K562 (cell line): ENCODE results near the gene LTBP4. TPM values are rescaled to one million over a fixed set of nuclear protein-coding genes. Genes with fewer than 3 reads are reported as not detected.
A peak's percentile ranks its signal among the peaks of the same experiment; 100 is the strongest.

Experiments used
- CCNT2 ChIP-seq: IDR thresholded peaks from 2 replicates; pipeline ENCODE4 v1.6.1; 2011; ENCODE audit warnings: borderline replicate concordance, low read depth, mild to moderate bottlenecking, moderate library complexity, mixed read lengths, low read length; ENCODE audit not compliant: insufficient read length; ENCODE audit errors: extremely low read depth
- CTBP1 ChIP-seq: fragments of 450-650 bp; IDR thresholded peaks from 2 replicates; pipeline ENCODE4 v1.6.1; 2016; ENCODE audit warnings: borderline replicate concordance
- EHMT2 ChIP-seq: fragments of 450-650 bp; IDR thresholded peaks from 2 replicates; pipeline ENCODE4 v1.6.1; 2018; ENCODE audit warnings: antibody characterized with exemption
- FOXA3 ChIP-seq, 2 experiments: fragments of 450-650 bp in 1 of 2; sonication (generic) in 1 of 2; formaldehyde crosslinking; IDR thresholded peaks in 1 of 2; conservative IDR thresholded peaks in 1 of 2; 2 replicates each; pipeline versions ENCODE4 v1.4.0 to v1.8.0; 2020 to 2022; ENCODE audit warnings: mild to moderate bottlenecking in 2 of 2, missing genetic modification reagents in 1 of 2
- HCFC1 ChIP-seq: IDR thresholded peaks from 2 replicates; pipeline ENCODE4 v1.6.1; 2012; ENCODE audit warnings: low read depth, low read length, improper control_type of control experiment
- HDAC3 ChIP-seq: fragments of 450-650 bp; IDR thresholded peaks from 2 replicates; pipeline ENCODE4 v1.6.1; 2018; ENCODE audit warnings: borderline replicate concordance, mild to moderate bottlenecking, moderate library complexity; ENCODE audit not compliant: partially characterized antibody
- MEIS2 ChIP-seq: fragments of 450-650 bp; IDR thresholded peaks from 2 replicates; pipeline ENCODE4 v1.6.1; 2014; ENCODE audit warnings: mild to moderate bottlenecking; ENCODE audit not compliant: partially characterized antibody
- NCOA6 ChIP-seq: fragments of 450-650 bp; IDR thresholded peaks from 2 replicates; pipeline ENCODE4 v1.6.1; 2017; ENCODE audit warnings: mild to moderate bottlenecking
- NCOR1 ChIP-seq: fragments of 450-650 bp; IDR thresholded peaks from 2 replicates; pipeline ENCODE4 v1.6.1; 2016; ENCODE audit warnings: mild to moderate bottlenecking, moderate library complexity
- PURB ChIP-seq: sonication (generic); formaldehyde crosslinking; IDR thresholded peaks from 2 replicates; pipeline ENCODE4 v1.9.0; 2021; ENCODE audit warnings: low read depth, mild to moderate bottlenecking, missing genetic modification reagents
- RBM17 ChIP-seq: fragments of 200-400 bp; formaldehyde crosslinking; IDR thresholded peaks from 2 replicates; pipeline ENCODE4 v1.6.1; 2017; ENCODE audit warnings: low read depth, mild to moderate bottlenecking, low read length, borderline replicate concordance
- RBM34 ChIP-seq: fragments of 200-400 bp; formaldehyde crosslinking; IDR thresholded peaks from 2 replicates; pipeline ENCODE4 v1.6.1; 2018; ENCODE audit warnings: low read length, borderline replicate concordance; ENCODE audit not compliant: insufficient read depth
- U2AF2 ChIP-seq: fragments of 200-400 bp; formaldehyde crosslinking; optimal IDR thresholded peaks from 2 replicates; pipeline ENCODE3; 2017; ENCODE audit warnings: low read depth, mild to moderate bottlenecking, low read length
- ZBTB26 ChIP-seq: fragments of 450-650 bp; formaldehyde crosslinking; IDR thresholded peaks from 2 replicates; pipeline ENCODE4 v1.4.0; 2022; ENCODE audit warnings: missing genetic modification characterization
- ZNF699 ChIP-seq: fragments of 250-450 bp; sonication (Bioruptor Pico); IDR thresholded peaks from 2 replicates; pipeline ENCODE4 v1.8.0; 2021; ENCODE audit warnings: mild to moderate bottlenecking, moderate library complexity; ENCODE audit not compliant: insufficient replicate concordance
- ZZZ3 ChIP-seq: fragments of 450-650 bp; IDR thresholded peaks from 2 replicates; pipeline ENCODE4 v1.6.1; 2016; ENCODE audit warnings: antibody characterized with exemption, mild to moderate bottlenecking, moderate library complexity
- polyA plus RNA-seq, 8 experiments: library from polyadenylated mRNA; depleted of rRNA in 4 of 8; stranded (reverse) in 5 of 8; unstranded in 3 of 8; fragments of >200 nt; fragmentation: Nextera tagmentation in 2 of 8; fragmentation: Illumina TruSeq in 1 of 8; extraction: Ambion mirVana in 2 of 8; extraction: Trizol in 1 of 8; gene quantifications; 2 replicates each; pipeline versions ENCODE4 v1.2.1 to v1.2.3, GENCODE V29; 2011 to 2014; ENCODE audit warnings: inconsistent platforms in 1 of 8, missing spikeins in 1 of 8
- total RNA-seq, 7 experiments: library from RNA; depleted of rRNA in 6 of 7; stranded (reverse); fragments of >200 nt in 6 of 7; fragmentation: Illumina TruSeq in 2 of 7; extraction: Trizol in 2 of 7; gene quantifications; 2 replicates each; pipeline versions ENCODE4 v1.2.1 to v1.2.3, GENCODE V29; 2011 to 2021; ENCODE audit warnings: low replicate concordance in 1 of 7
- TF ChIP-seq, protein P1 (sequence below), 2 experiments: fragments of 450-650 bp in 1 of 2; sonication (generic) in 1 of 2; formaldehyde crosslinking in 1 of 2; IDR thresholded peaks; 2 replicates each; pipeline versions ENCODE4 v1.7.1 to v1.9.0; 2016 to 2022; ENCODE audit warnings: inconsistent platforms in 1 of 2, mild to moderate bottlenecking in 1 of 2, missing genetic modification reagents in 1 of 2

The LTBP4 gene
- total and polyA plus RNA-seq, 9 of the 15 experiments (the other 6 are each of a cell fraction or from before 2014, with no cell fraction given) = 0.35 to 160 (median 31.6) TPM

GRCh38 chr19:40570313-40571004 lies 30.7 kb upstream of the LTBP4 start (continued):
- TF ChIP-seq, protein P1, sequence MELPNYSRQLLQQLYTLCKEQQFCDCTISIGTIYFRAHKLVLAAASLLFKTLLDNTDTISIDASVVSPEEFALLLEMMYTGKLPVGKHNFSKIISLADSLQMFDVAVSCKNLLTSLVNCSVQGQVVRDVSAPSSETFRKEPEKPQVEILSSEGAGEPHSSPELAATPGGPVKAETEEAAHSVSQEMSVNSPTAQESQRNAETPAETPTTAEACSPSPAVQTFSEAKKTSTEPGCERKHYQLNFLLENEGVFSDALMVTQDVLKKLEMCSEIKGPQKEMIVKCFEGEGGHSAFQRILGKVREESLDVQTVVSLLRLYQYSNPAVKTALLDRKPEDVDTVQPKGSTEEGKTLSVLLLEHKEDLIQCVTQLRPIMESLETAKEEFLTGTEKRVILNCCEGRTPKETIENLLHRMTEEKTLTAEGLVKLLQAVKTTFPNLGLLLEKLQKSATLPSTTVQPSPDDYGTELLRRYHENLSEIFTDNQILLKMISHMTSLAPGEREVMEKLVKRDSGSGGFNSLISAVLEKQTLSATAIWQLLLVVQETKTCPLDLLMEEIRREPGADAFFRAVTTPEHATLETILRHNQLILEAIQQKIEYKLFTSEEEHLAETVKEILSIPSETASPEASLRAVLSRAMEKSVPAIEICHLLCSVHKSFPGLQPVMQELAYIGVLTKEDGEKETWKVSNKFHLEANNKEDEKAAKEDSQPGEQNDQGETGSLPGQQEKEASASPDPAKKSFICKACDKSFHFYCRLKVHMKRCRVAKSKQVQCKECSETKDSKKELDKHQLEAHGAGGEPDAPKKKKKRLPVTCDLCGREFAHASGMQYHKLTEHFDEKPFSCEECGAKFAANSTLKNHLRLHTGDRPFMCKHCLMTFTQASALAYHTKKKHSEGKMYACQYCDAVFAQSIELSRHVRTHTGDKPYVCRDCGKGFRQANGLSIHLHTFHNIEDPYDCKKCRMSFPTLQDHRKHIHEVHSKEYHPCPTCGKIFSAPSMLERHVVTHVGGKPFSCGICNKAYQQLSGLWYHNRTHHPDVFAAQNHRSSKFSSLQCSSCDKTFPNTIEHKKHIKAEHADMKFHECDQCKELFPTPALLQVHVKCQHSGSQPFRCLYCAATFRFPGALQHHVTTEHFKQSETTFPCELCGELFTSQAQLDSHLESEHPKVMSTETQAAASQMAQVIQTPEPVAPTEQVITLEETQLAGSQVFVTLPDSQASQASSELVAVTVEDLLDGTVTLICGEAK (IDR thresholded peaks at IDR 0.05) = 0 out of 2 replicates have a peak, but pooled peaks have one; percentile 41
- TF ChIP-seq, protein P1 (CRISPR knock-in tag; IDR thresholded peaks at IDR 0.05) = no peak
- TF ChIP-seq PURB (no peak), MEIS2 (peak; percentile 84), FOXA3 (CRISPR knock-in tag; conservative IDR thresholded peaks at IDR 0.05 in 1 of 2, IDR thresholded peaks at IDR 0.05 in 1 of 2) (peak in 1 of 2 experiments; percentile 52; a peak in 1 of 4 replicates), EHMT2 (no peak), ZBTB26 (no peak), RBM34 (no peak), NCOA6 (peak; percentile 54; the same call in 1 of the 2 replicates), NCOR1 (no peak), CCNT2 (peak; percentile 80), U2AF2 (no peak), CTBP1 (peak; percentile 18; the same call in 1 of the 2 replicates), RBM17 (no peak), ZZZ3 (no peak), HDAC3 (no peak), ZNF699 (CRISPR knock-in tag) (no peak), HCFC1 (peak; percentile 35; the same call in 1 of the 2 replicates)
